ENCODE results near the gene HECA.
"Not testable (repeated sequence)": the region's sequence is repeated elsewhere in the genome, so short reads cannot be mapped to it uniquely, and the experiment has no call there.

The HECA gene

DNA sequence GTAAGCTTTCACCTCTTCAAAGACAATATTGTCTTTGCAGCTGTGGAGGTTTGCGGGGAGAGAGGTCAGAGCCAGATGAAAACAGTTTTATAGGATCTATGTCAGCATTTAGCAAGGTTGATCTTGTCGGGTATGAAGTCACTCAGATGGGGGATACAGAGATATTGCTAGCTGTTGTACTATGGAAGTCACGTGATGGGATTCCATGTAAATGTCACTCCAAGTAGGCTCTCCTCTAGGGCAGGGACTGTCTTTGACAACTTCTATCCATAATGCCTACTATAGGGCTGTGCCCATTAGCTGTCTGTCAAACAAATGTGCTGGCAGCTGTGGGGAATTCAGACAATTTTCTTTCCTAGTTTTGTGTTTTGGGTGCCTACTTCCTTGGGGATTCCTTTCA is 54.8 kb downstream of the HECA start:
- H3K4me3 ChIP-seq (replicated peaks; ENCODE audit: low read depth, low read length), result no peak overlapping the region
- no peak for DNase-seq (ENCODE audit: extremely low read depth, low read depth)
- TF ChIP-seq, protein P1, sequence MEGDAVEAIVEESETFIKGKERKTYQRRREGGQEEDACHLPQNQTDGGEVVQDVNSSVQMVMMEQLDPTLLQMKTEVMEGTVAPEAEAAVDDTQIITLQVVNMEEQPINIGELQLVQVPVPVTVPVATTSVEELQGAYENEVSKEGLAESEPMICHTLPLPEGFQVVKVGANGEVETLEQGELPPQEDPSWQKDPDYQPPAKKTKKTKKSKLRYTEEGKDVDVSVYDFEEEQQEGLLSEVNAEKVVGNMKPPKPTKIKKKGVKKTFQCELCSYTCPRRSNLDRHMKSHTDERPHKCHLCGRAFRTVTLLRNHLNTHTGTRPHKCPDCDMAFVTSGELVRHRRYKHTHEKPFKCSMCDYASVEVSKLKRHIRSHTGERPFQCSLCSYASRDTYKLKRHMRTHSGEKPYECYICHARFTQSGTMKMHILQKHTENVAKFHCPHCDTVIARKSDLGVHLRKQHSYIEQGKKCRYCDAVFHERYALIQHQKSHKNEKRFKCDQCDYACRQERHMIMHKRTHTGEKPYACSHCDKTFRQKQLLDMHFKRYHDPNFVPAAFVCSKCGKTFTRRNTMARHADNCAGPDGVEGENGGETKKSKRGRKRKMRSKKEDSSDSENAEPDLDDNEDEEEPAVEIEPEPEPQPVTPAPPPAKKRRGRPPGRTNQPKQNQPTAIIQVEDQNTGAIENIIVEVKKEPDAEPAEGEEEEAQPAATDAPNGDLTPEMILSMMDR (IDR thresholded peaks at IDR 0.05; ENCODE audit: low read depth, low read length, missing control alignments), result no peak

DNA sequence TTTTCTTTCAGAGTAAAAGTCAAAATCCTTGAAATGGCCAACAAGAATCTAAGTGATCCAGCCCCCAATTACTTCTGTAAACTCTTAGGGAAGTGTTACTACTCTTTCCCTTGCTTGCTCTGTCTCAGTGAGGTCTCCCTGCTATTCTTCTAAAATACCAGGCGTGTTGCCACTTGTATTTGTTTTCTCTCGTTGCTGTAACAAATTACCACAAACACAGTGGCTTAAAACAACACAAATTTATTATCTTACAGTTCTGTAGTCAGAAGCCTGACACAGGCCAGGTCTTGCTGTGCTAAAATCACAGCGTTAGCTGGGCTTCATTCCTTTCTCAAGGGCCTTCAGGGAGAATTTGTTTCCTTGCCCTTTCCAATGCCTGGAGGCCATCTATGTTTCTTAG is 59.9 kb downstream of the HECA start:
- TF ChIP-seq, protein P1 (IDR thresholded peaks at IDR 0.05; ENCODE audit: low read depth, low read length, missing control alignments), result no peak
- H3K4me3 ChIP-seq (replicated peaks; ENCODE audit: low read depth, low read length), result no peak overlapping the region
- DNase-seq (ENCODE audit: extremely low read depth, low read depth), result no peak

DNA sequence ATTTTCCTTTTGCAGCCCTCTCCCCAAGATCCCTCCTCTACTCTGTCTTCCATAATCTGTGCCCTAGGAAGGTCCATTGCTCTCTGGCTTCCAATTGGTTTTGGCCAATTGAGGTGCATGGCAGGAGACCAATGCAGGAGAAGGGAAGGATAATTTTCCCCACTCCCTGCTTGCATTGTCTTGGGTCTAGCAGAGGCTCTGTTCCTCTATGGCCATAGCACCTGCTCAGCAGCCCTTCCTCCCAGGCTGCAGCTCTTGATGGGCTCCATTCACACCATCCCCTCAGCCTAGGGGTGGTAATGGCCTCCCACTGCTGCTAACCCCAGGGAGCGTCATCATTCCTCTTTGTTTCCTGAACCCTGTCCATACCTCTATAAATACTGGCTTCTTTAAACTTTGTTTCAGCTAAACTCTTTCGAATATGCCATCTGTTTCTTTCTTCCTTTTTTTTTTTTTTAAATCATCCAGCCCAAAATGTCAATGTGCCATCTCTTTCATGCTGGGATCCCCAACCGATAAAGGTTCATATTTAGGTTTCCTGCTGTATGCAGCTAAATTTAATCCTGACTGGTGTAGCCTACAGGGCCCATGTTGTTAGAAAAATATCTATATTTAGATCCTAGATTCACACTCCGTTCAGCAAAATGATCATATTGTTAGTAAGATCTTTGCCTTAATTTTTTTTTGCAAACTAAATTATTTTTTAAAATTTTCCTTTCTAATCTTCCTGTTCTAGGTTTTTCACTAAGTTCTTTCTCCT is 63.8 kb downstream of the HECA start:
- TF ChIP-seq, protein P1 (IDR thresholded peaks at IDR 0.05; ENCODE audit: low read depth, low read length, missing control alignments), result no peak
- H3K4me3 ChIP-seq (replicated peaks; ENCODE audit: low read depth, low read length), result no peak overlapping the region

DNA sequence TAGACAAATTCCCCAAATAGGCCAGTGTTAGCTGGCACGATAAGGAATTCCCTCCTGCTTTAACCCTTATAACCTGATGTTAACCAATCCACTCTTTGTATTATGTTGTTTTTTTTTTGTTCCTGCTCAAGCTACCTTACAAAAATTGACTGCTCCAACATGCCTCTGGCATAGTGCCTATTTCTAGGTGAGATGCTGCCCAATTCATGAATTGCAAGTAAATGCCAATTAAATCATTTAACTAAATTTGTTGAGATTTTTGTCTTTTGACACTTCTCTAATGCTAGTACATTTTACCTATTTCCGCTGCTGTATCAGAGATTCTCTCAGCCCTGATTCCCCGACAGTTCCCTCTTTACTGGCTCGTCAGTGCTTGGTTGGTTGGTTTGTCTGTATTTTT is 66.5 kb downstream of the HECA start:
- no peak for DNase-seq (ENCODE audit: extremely low read depth, low read depth)
- TF ChIP-seq, protein P1 (IDR thresholded peaks at IDR 0.05; ENCODE audit: low read depth, low read length, missing control alignments), result no peak
- no peak overlapping the region for H3K4me3 ChIP-seq (replicated peaks; ENCODE audit: low read depth, low read length)

More for the DNA sequence above, 63.8 kb downstream of the HECA start:
- no peak for DNase-seq (ENCODE audit: extremely low read depth, low read depth)

DNA sequence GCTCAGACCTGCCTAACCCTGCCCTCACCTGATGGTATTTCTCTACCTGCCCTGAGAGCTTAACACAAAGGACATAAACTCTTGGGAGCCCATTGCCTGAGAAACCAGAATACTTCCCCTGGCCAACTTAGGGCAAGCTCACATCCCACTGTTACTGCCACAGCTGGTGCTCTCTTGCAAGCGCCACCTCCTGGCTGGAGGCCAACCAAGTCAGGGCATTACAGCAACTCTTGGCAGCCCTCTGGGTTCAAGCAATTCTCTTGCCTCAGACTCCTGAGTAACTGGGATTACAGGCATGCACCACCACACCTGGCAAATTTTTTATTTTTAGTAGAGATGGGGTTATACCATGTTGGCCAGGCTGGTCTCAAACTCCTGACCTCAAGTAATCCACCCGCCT is 70.1 kb downstream of the HECA start:
- H3K4me3 ChIP-seq (replicated peaks; ENCODE audit: low read depth, low read length), result no peak overlapping the region
- no peak for DNase-seq (ENCODE audit: extremely low read depth, low read depth)
- TF ChIP-seq, protein P1 (IDR thresholded peaks at IDR 0.05; ENCODE audit: low read depth, low read length, missing control alignments), result no peak

DNA sequence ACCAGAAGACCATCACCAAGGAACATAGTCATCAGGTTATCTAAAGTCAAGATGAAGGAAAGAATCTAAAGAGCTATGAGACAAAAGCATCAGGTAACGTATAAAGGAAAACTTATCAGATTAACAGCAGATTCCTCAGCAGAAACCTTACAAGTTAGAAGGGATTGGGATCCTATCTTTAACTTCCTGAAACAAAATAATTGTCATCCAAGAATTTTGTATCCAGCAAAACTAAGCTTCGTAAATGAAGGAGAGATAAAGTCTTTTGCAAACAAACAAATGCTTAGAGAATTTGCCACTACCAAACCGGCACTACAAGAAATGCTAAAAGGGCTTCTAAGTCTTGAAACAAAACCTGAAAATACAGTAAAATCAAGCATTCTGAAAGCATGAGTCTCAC is 71.0 kb downstream of the HECA start:
- TF ChIP-seq, protein P1 (IDR thresholded peaks at IDR 0.05; ENCODE audit: low read depth, low read length, missing control alignments), result no peak
- H3K4me3 ChIP-seq (replicated peaks; ENCODE audit: low read depth, low read length), result no peak overlapping the region
- DNase-seq (ENCODE audit: extremely low read depth, low read depth), result no peak

DNA sequence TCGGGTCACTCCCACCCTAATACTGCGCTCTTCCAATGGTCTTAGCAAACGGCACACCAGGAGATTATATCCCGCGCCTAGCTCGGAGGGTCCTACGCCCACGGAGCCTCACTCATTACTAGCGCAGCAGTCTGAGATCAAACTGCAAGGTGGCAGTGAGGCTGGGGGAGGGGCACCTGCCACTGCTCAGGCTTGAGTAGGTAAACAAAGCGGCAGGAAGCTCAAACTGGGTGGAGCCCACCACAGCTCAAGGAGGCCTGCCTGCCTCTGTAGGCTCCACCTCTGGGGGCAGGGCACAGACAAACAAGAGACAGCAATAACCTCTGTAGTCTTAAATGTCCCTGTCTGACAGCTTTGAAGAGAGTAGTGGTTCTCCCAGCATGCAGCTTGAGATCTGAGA is 75.9 kb downstream of the HECA start:
- not testable (repeated sequence) for DNase-seq (ENCODE audit: extremely low read depth, low read depth); H3K4me3 ChIP-seq (replicated peaks; ENCODE audit: low read depth, low read length)

DNA sequence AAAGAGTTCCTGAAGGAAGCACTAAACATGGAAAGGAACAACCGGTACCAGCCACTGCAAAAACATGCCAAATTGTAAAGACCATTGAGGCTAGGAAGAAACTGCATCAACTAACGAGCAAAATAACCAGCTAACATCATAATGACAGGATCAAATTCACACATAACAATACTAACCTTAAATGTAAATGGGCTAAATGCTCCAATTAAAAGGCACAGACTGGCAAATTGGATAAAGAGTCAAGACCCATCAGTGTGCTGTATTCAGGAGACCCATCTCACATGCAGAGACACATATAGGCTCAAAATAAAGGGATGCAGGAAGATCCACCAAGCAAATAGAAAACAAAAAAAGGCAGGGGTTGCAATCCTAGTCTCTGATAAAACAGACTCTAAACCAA is 77.6 kb downstream of the HECA start:
- not testable (repeated sequence) for DNase-seq (ENCODE audit: extremely low read depth, low read depth); H3K4me3 ChIP-seq (replicated peaks; ENCODE audit: low read depth, low read length)
